ENCODE data around the gene KLC1.
"Not testable (repeated sequence)": the region's sequence is repeated elsewhere in the genome, so short reads cannot be mapped to it uniquely, and the experiment has no call there.

The KLC1 gene

DNA sequence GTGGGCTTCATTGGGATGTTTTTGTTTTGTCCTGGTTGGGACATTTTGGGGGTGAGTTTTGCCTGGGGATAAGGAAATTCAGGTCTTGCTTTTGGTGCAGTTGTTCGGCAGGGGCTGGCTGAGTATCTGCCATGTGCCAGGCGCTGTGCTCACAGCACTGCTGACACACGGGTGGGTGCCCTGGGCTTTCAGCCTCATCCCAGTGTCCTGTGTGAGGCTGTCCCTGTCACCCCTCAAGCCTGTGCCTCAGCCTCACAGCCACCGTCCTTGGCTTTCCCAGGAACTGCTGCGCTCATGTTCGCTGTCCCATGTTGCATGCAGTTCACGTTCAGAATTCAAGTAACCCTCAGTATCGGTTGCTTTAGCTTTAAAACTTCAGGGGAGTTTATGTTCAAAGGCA is 61.3 kb downstream of the KLC1 start:
- no peak for DNase-seq (ENCODE audit: low spot score)

GRCh38 chr14:103691655-103692054 is 62.6 kb downstream of the KLC1 start:
- not testable (repeated sequence) for DNase-seq (ENCODE audit: low spot score)

- DNase-seq (ENCODE audit: low spot score): no peak
These were observed 63.1 kb downstream of the KLC1 start for GRCh38 chr14:103692159-103692558.

GRCh38 chr14:103692871-103693270 is 63.9 kb downstream of the KLC1 start:
- DNase-seq (ENCODE audit: low spot score): no peak

- no peak for DNase-seq (ENCODE audit: low spot score)
These were observed 64.5 kb downstream of the KLC1 start for GRCh38 chr14:103693515-103693914.

GRCh38 chr14:103694572-103695026 is 65.6 kb downstream of the KLC1 start:
- DNase-seq (ENCODE audit: low spot score): no peak

- DNase-seq (ENCODE audit: low spot score): no peak
These were observed 66.5 kb downstream of the KLC1 start for GRCh38 chr14:103695296-103696069.

DNA sequence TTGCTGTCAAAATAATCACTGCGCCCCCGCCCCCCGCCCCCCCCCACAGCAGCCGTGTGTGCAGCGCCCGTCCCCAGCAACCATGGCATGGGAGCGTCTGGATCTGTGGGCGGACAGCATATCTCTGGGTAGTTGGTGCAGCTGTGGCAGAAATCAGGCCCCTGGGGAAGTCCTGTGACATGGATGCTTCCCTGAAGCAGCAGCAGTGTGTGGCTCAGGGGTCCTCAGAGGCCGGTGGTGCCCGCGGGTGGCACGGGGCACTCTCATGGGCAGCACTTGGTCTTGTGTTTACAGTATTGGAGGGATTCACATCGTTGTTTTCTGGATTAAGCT is 67.0 kb downstream of the KLC1 start:
- no peak for DNase-seq (ENCODE audit: low spot score)

DNA sequence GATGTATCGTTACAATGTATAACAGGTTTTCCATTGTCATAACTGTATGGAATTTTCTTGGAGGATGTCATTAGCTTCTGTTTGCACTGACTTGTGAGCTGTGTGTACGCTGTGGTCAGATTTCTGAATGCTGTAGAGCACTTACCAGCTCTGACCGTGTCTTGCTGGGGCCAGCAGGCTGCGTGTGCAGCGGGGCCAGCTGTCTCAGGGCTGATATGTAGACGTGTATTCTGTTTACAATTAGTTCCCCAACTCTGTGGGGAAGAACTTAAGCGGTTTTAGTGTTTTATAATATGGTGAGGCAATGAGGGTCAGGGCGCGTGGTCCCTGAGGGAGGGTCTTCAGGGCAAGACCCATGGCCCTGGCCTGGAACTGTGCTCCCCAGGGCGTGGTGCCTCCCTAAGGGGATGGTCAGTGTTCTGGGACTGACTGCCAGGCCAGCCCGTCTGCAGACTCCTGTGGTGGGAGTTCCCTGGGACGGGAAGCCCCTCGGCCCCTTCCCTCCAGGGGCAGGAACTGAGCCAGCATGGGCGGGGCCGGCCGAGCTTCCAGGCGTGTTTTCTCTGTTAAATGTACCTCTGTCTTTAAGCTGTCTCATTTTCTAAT is 67.6 kb downstream of the KLC1 start:
- DNase-seq (ENCODE audit: low spot score): no peak

- no peak for DNase-seq (ENCODE audit: low spot score)
These were observed 68.2 kb downstream of the KLC1 start for GRCh38 chr14:103697206-103697602.

DNA sequence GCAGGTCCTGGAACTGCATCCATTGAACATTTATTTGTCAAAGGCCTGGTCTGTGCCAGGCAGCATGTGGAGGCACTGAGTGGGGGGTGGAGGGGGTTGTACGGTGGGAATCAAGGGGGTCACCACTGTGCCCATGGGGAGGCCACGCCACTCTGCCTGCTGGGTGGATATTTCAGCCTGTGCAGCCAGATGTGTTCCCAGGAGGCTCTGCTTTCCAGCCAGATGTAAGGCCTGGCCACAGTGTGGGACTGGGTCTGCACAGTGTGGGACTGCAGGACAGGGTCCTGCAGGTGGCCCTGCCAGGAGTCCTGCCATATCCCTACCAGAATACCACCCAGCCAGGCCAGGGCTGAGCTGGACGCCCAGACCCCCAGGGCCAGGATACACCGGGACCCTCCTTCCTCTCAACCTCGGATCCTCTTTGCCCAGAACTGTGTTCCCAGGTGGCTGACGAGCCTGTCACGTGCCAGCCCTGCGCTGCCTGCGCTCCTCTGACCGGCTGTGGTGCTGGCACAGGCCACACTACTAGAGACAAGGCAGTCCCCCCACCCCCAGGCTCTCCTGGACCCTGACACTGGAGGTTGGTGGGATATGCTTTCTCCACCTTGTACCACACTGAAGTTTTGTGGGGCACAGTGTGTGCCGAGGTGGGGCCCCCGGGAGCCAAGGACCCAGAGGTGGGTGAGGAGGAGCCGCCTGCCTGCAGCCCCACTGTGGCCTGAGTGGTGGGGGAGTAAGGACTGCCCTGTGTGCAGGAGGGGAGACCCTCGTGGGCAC is 68.8 kb downstream of the KLC1 start:
- DNase-seq (ENCODE audit: low spot score): no peak

- no peak for DNase-seq (ENCODE audit: low spot score)
These were observed 69.6 kb downstream of the KLC1 start for GRCh38 chr14:103698380-103699260.

- no peak for DNase-seq (ENCODE audit: low spot score)
These were observed 70.2 kb downstream of the KLC1 start for GRCh38 chr14:103699261-103699661.

- DNase-seq (ENCODE audit: low spot score): no peak
These were observed 71.1 kb downstream of the KLC1 start for GRCh38 chr14:103699901-103700752.

GRCh38 chr14:103700753-103701490 is 71.9 kb downstream of the KLC1 start:
- no peak for DNase-seq (ENCODE audit: low spot score)

DNA sequence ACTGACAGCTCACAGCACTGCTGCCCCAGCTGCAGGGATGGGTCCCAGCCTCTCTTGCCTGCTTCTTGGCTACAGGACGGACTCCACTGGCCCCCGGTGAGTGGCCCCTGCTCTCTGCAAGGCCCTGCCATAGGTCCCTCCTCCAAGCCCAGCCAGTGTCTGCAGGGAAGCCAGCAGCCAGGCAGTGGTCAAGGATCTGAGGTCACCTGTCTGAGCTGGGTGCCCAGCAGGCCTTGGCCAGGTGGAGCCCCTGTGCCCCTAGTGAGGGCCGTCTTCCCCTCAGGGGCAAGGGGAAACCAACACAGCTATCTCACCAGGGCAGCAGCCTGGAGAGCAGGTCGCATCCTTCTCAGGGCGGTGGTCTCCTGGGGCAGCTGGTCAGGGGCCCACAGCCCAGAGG is 73.1 kb downstream of the KLC1 start:
- DNase-seq (ENCODE audit: low spot score): no peak

DNA sequence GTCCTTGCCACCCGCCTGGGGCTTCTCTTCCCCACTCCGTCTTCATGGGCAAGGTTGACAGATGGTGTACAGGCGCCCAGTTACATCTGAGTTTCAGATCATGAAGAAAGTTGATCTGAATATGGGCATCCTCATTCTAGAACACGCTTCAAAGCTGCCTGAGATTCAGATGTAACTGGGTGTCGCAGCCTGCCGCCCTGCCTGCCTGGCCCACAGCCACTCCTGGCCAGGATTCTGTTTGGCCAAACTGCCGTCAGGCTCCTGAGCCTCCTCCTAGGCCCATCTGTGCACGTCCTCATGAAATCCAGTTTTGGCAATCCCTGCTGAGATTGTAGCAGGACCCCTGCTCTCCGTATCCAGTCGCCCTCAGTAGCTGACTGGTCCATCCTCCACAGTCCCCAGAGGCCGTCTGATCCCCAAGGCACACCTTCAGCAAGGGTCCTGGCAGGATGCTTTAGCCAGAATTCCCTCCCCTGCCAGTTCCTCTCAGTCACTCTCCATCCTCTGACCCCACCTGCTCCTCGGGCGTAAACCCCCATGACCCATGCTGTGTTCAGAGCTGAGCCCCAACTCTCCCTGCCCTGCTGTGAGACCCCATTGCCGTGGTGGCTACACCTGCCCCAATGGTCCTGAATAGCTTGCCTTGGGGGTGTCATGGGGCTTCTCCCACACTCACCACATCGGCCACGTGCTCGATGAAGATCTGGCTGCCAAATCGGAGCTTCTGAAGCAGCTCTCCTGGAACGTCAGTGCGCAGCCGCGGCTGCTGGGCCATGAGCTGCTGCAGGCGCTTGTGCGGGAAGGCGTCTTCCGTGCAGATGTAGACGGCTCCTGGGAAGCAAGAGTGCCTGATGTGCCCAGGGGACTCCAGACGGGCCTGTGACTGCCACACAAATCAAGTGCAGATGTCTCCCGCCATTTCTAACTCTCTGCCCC is 73.8 kb downstream of the KLC1 start:
- DNase-seq (ENCODE audit: low spot score): no peak

DNA sequence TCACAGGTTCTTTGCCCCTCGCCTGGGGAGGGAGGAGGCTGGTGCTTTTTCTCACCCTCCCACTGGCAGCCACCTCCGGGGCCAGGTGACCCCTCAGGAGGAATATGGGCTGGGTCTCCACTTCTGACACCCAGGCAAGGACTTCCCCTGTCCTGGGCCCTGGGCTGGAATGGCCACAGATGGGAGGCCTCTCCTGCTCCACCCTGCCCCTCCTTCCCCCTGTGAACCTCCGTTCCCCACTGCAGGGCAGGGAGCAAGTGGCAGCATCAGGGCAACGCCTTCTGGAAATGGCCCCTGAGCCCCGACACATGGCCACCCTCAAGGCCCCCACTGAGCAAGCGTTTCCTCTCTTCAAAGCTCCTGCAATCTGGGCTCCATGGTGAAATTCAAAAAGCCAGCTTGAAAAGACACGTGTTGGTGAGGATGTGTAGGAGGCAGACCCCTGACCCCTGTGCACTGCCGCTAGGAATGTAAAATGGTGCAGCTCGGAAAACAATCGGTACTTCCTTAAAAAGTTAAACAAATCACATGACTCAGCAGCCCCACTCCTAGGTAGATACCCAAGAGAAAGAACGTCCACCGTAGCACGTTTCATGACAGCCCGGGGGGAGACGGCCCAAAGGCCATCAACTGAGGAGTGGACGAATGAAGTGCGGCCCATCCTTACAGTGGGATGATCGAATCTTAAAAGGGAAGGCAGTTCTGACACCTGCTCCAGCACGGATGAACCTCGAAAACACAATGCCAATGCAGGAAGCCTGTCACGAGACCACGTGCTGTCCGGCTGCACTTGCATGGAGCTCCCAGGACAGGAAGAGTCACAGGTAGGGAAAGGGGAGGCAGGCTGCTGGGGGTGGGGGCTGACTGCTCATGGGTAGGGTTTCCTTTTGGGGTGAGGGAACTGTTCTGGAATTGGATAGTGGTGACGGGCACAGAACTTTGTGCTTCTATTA is 74.7 kb downstream of the KLC1 start:
- DNase-seq (ENCODE audit: low spot score): no peak

All from GM03348 (cell line).